HG03135 (cell line): ENCODE measurements around the gene DNASE1.
"Not testable (repeated sequence)": the region's sequence is repeated elsewhere in the genome, so short reads cannot be mapped to it uniquely, and the experiment has no call there.

Source experiments
- ATAC-seq: cut with Tn5 transposase; IDR thresholded peaks from one replicate; pipeline ENCODE4 v1.9.1; 2021; ENCODE audit warnings: mild to moderate bottlenecking, moderate library complexity; ENCODE audit not compliant: unreplicated experiment

The DNASE1 gene

GRCh38 chr16:3640632-3641501 is 13.6 kb upstream of the DNASE1 start:
- no peak for ATAC-seq

- no peak for ATAC-seq
Measured at GRCh38 chr16:3641801-3642396, 12.6 kb upstream of the DNASE1 start.

- no peak for ATAC-seq
Measured at GRCh38 chr16:3642397-3643094, 11.9 kb upstream of the DNASE1 start.

- ATAC-seq, result no peak
Measured at GRCh38 chr16:3643095-3643730, 11.3 kb upstream of the DNASE1 start.

GRCh38 chr16:3645108-3645503 is 9.4 kb upstream of the DNASE1 start:
- no peak for ATAC-seq

- no peak for ATAC-seq
Measured at GRCh38 chr16:3645504-3646347, 8.8 kb upstream of the DNASE1 start.

- ATAC-seq, result no peak
Measured at GRCh38 chr16:3646348-3646920, 8.1 kb upstream of the DNASE1 start.

GRCh38 chr16:3650631-3651265 is 3.7 kb upstream of the DNASE1 start:
- ATAC-seq, result no peak

- ATAC-seq, result no peak
Measured at GRCh38 chr16:3651461-3652372, 2.8 kb upstream of the DNASE1 start.

- no peak for ATAC-seq
Measured at GRCh38 chr16:3652373-3653195, 1.9 kb upstream of the DNASE1 start.

GRCh38 chr16:3655030-3655395 is 522 bp downstream of the DNASE1 start:
- ATAC-seq, result no peak

GRCh38 chr16:3655396-3656159 is 1.1 kb downstream of the DNASE1 start:
- ATAC-seq, result no peak

- ATAC-seq, result not testable (repeated sequence)
Measured at GRCh38 chr16:3656160-3656490, 1.6 kb downstream of the DNASE1 start.

GRCh38 chr16:3656491-3657468 is 2.3 kb downstream of the DNASE1 start:
- no peak for ATAC-seq

- ATAC-seq, result no peak
Measured at GRCh38 chr16:3659251-3659650, 4.8 kb downstream of the DNASE1 start.

- no peak for ATAC-seq
Measured at GRCh38 chr16:3661311-3661710, 6.8 kb downstream of the DNASE1 start.
